Measurements from ENCODE around the gene SLC9A8. TPM values are rescaled to one million over a fixed set of nuclear protein-coding genes. Genes with fewer than 3 reads are reported as not detected.
A peak's percentile ranks its signal among the peaks of the same experiment; 100 is the strongest.

The SLC9A8 gene
- total RNA-seq, 1 donor from 2014 or later, result 65.7 TPM

- ChIA-PET POLR2A (interaction anchor here (0.6 to 6.3 kb wide), 5 partner anchors 8 to 188 kb away, joined by 4 to 205 read pairs (median 5); no protein-coding TSS in a partner anchor), CTCF (no interaction called here)
- intact Hi-C loops (cut with micrococcal nuclease), result loop anchor here (10.0 kb wide), 2 partner anchors 754 to 926 kb away; partner anchors contain the start of gene PARD6B
- no peak for DNase-seq
- Mint-ChIP-seq H3K4me3 (peak overlapping the region; percentile 38), H3K27me3 (no peaks in the 10 kb centered on the region), H3K4me1 (peaks cover 85% of the 10 kb centered on the region), H3K36me3 (ENCODE audit: low read depth) (peaks cover 10% of the 10 kb centered on the region), H3K9me3 (no peaks in the 10 kb centered on the region), H3K27ac (peak overlapping the region; percentile 81)
- TF ChIP-seq CTCF (IDR thresholded peaks at IDR 0.05), result no peak
- no peak for ATAC-seq (ENCODE audit: low read depth)
These were observed 3.9 kb upstream of the SLC9A8 start for GRCh38 chr20:49808753-49809152.

GRCh38 chr20:49809803-49810359 lies 2.7 kb upstream of the SLC9A8 start:
- intact Hi-C loops (cut with micrococcal nuclease), result loop anchor here (5.0 to 10.0 kb wide), 3 partner anchors 33 to 925 kb away; partner anchors contain the start of gene PARD6B
- peaks cover 20% of the 10 kb centered on the region for H3K36me3 Mint-ChIP-seq (ENCODE audit: low read depth)
- H3K4me3 Mint-ChIP-seq, result no peak overlapping the region
- H3K4me1 Mint-ChIP-seq, result peaks cover 87% of the 10 kb centered on the region
- no peaks in the 10 kb centered on the region for H3K27me3 Mint-ChIP-seq
- ChIA-PET POLR2A (interaction anchor here (0.6 to 6.3 kb wide), 6 partner anchors 10 to 199 kb away, joined by 3 to 205 read pairs (median 4); no protein-coding TSS in a partner anchor), CTCF (no interaction called here)
- TF ChIP-seq CTCF (IDR thresholded peaks at IDR 0.05), result no peak
- ATAC-seq (ENCODE audit: low read depth) (no peak), DNase-seq (no peak)
- H3K9me3 Mint-ChIP-seq, result no peaks in the 10 kb centered on the region
- H3K27ac Mint-ChIP-seq, result peak overlapping the region; percentile 94

- CTCF ChIA-PET, result no interaction called here
These were observed 2.0 kb upstream of the SLC9A8 start for GRCh38 chr20:49810491-49811190.

DNA sequence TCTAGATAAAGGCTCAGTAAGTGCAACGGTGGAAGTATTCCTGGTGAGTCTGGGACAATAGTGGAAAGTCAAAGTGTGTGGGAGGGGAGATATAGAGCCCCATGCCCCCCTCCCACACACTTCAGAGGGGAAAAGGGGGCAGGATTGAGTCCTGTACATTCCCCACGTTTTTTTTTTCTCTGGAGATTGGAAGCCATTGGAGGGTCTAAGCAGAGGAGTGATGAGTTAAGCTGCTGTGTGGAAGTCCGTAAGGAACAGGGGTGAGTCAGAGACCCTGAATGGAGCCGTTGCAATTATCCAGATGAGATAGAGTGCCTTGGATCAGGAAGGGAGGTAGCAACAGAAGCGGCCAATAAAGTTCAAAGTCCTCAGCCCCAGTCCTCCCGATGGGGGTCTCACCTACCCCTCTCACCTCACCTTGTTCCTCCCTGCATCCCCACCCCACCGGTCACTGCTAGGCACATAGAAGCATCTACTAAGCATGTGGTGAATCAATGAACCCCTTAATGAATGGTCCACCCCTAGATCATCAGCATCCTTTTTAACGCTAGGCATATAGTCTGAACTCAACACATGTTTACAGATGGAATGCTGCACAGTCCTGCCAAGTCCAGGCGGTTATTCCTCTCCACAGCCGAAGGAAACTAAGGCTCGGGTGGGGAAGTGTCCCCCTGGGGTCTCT lies 662 bp upstream of the SLC9A8 start:
- peaks cover 80% of the 10 kb centered on the region for H3K4me1 Mint-ChIP-seq

More at GRCh38 chr20:49810491-49811190, 2.0 kb upstream of the SLC9A8 start:
- ATAC-seq (ENCODE audit: low read depth), result no peak
- Mint-ChIP-seq H3K36me3 (ENCODE audit: low read depth) (peaks cover 28% of the 10 kb centered on the region), H3K4me1 (peaks cover 85% of the 10 kb centered on the region), H3K4me3 (no peak overlapping the region), H3K27me3 (no peaks in the 10 kb centered on the region), H3K27ac (peak overlapping the region; percentile 94), H3K9me3 (no peaks in the 10 kb centered on the region)
- TF ChIP-seq CTCF (IDR thresholded peaks at IDR 0.05), result no peak
- POLR2A ChIA-PET, result interaction anchor here (0.6 to 6.3 kb wide), 7 partner anchors 10 to 200 kb away, joined by 3 to 205 read pairs (median 5); no protein-coding TSS in a partner anchor
- intact Hi-C loops (cut with micrococcal nuclease), result loop anchor here (5.0 kb wide), 1 partner anchor 33 kb away; no protein-coding TSS in a partner anchor
- no peak for DNase-seq

More for the DNA sequence above, 662 bp upstream of the SLC9A8 start:
- H3K4me3 Mint-ChIP-seq, result peak overlapping the region; percentile 95
- POLR2A ChIA-PET, result interaction anchor here (0.7 to 6.3 kb wide), 22 partner anchors 10 to 1649 kb away, joined by 3 to 205 read pairs (median 6); partner anchors contain the start of genes B4GALT5 and SPATA2
- ATAC-seq (ENCODE audit: low read depth) (no peak), DNase-seq (no peak)
- H3K27ac Mint-ChIP-seq, result peak overlapping the region; percentile 94
- H3K36me3 Mint-ChIP-seq (ENCODE audit: low read depth), result peaks cover 39% of the 10 kb centered on the region
- no peaks in the 10 kb centered on the region for H3K27me3 Mint-ChIP-seq
- TF ChIP-seq CTCF (IDR thresholded peaks at IDR 0.05), result no peak
- intact Hi-C loops (cut with micrococcal nuclease), result loop anchor here (1.0 to 5.0 kb wide), 8 partner anchors 10 to 534 kb away; partner anchors contain the start of genes B4GALT5, SPATA2 and ZNFX1
- H3K9me3 Mint-ChIP-seq, result no peaks in the 10 kb centered on the region
- CTCF ChIA-PET, result interaction anchor here (1.0 to 1.4 kb wide), 2 partner anchors 26 to 34 kb away, joined by 4 to 8 read pairs; no protein-coding TSS in a partner anchor

All from activated B cell treated with CpG ODN at 0.5 μM for 24 hours (primary cell).